ENCODE results near the gene NUDT17.

DNA sequence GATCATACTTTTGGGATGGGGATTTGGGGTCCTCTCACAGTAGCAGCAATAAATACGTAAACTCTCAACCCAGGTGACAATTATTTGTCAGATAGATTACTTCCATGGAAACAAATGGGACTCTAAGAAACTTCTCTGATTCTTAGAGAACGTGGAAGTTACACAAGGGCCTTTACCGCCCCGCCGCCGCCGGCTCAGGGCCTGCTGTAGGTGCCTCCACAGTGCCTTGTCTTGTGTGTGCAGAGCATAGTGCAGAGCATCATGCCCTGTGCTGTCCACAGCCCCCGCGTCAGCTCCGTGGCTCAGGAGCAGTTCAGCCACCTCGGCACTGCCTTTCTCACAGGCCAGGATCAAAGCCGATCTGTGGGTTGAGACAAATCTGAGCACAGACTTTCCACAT, 29.2 kb downstream of the NUDT17 start:
- TF ChIP-seq, protein P1, sequence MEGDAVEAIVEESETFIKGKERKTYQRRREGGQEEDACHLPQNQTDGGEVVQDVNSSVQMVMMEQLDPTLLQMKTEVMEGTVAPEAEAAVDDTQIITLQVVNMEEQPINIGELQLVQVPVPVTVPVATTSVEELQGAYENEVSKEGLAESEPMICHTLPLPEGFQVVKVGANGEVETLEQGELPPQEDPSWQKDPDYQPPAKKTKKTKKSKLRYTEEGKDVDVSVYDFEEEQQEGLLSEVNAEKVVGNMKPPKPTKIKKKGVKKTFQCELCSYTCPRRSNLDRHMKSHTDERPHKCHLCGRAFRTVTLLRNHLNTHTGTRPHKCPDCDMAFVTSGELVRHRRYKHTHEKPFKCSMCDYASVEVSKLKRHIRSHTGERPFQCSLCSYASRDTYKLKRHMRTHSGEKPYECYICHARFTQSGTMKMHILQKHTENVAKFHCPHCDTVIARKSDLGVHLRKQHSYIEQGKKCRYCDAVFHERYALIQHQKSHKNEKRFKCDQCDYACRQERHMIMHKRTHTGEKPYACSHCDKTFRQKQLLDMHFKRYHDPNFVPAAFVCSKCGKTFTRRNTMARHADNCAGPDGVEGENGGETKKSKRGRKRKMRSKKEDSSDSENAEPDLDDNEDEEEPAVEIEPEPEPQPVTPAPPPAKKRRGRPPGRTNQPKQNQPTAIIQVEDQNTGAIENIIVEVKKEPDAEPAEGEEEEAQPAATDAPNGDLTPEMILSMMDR (conservative IDR thresholded peaks at IDR 0.05; ENCODE audit: low read depth, low read length) = no peak
- TF ChIP-seq RAD21 (IDR thresholded peaks at IDR 0.05; ENCODE audit: low read length) = no peak
- no peak for TF ChIP-seq MXI1 (IDR thresholded peaks at IDR 0.05; ENCODE audit: borderline replicate concordance, low read depth, low read length)
- no peak for TF ChIP-seq POLR2A (IDR thresholded peaks at IDR 0.05; ENCODE audit: low read depth, low read length)
- no peak for TF ChIP-seq CEBPB (IDR thresholded peaks at IDR 0.05; ENCODE audit: low read depth, low read length)
- TF ChIP-seq MAFK (IDR thresholded peaks at IDR 0.05; ENCODE audit: low read depth, low read length) = no peak
